Prostate gland (tissue), 2 donors: ENCODE data around the gene ADPRH. TPM values are rescaled to one million over a fixed set of nuclear protein-coding genes. Genes with fewer than 3 reads are reported as not detected.
"Not testable (repeated sequence)": the region's sequence is repeated elsewhere in the genome, so short reads cannot be mapped to it uniquely, and the experiment has no call there.

Experiments
- DNase-seq: peaks from one replicate; pipeline ENCODE4 v3.0.0-alpha.2; 2019; ENCODE audit warnings: low spot score
- H3K27ac ChIP-seq, 2 donors: fragments of 200-600 bp; sonication (generic); 2 replicates each; pipeline ENCODE4 v1.5.1; 2017 to 2019
- H3K27me3 ChIP-seq: fragments of 200-600 bp; sonication (generic); replicated peaks from 2 replicates; pipeline ENCODE4 v1.5.1; 2019; ENCODE audit not compliant: insufficient read depth
- H3K36me3 ChIP-seq, 2 donors: fragments of 200-600 bp; sonication (generic); 1 replicate in 1 of 2; 2 replicates in 1 of 2; pipeline versions ENCODE4 v1.5.1 to v1.8.1; 2017 to 2019
- H3K4me1 ChIP-seq: fragments of 200-600 bp; sonication (generic); replicated peaks from 2 replicates; pipeline ENCODE4 v1.5.1; 2019
- H3K4me3 ChIP-seq, 2 donors: fragments of 200-600 bp; sonication (generic); 2 replicates each; pipeline ENCODE4 v1.5.1; 2017 to 2019
- H3K9me3 ChIP-seq: fragments of 200-600 bp; sonication (generic); 2 replicates; pipeline ENCODE4 v1.5.1; 2017
- POLR2A ChIP-seq: fragments of 450-650 bp; IDR thresholded peaks from one replicate; pipeline ENCODE4 v1.6.1; 2016; ENCODE audit warnings: antibody characterized with exemption, mild to moderate bottlenecking
- POLR2AphosphoS5 ChIP-seq: sonication (generic); formaldehyde crosslinking; IDR thresholded peaks from one replicate; pipeline ENCODE4 v1.6.1; 2017; ENCODE audit warnings: antibody characterized with exemption
- WGBS: methylation state at CpG from one replicate; pipeline ENCODE4 v1.1.5; 2018; 5-methylcytosine and 5-hydroxymethylcytosine counted together
- intact Hi-C: fragments of 100-400 bp; cut with DNase I; formaldehyde crosslinking; loops from one replicate; pipeline ENCODE4 v1.14.2; 2022
- total RNA-seq, 2 donors: library from RNA; depleted of rRNA; stranded (reverse); fragments of >200 nt; gene quantifications; one replicate each; pipeline ENCODE4 v1.1.0, GENCODE V29; 2016
- TF ChIP-seq, protein P1 (sequence below), 4 experiments: fragments of 200-600 bp in 2 of 4; fragments of 450-650 bp in 2 of 4; sonication (generic) in 2 of 4; IDR thresholded peaks; 1 replicate in 3 of 4; 2 replicates in 1 of 4; pipeline ENCODE4 v1.5.1; 2016 to 2019; ENCODE audit warnings: antibody characterized with exemption in 4 of 4, mild to moderate bottlenecking in 2 of 4, moderate library complexity in 2 of 4

The ADPRH gene
- total RNA-seq, 2 donors from 2014 or later, result 8.2 to 14.8 TPM

DNA sequence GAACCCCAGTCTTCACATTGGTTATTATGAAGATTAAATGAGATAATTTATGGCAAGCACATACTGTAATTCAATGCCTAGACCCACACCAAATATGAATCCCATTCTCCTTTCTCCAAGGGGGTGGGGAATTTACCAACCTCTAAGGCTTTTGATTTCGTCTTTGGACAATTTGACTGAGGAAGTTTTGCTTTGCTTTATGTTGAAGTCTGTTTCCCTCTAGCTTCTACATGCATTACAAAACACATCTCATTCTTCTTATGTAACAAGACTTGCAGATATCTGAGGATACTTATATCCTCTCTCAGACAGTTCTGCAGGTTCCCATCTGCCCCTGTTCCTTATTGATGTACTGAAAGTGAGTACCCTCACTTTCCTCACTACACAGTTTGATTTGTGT, 32.1 kb upstream of the ADPRH start:
- H3K27ac ChIP-seq, result no peak overlapping the region
- 93% methylated on average over 1 of the region's 1 CpG for WGBS
- no peak for DNase-seq
- H3K27me3 ChIP-seq, result no peaks in the 10 kb centered on the region
- no peaks in the 10 kb centered on the region for H3K36me3 ChIP-seq
- H3K4me1 ChIP-seq, result no peaks in the 10 kb centered on the region
- H3K9me3 ChIP-seq, result no peaks in the 10 kb centered on the region
- H3K4me3 ChIP-seq, result no peak overlapping the region
- intact Hi-C loops, result no loop called here
- TF ChIP-seq, protein P1, sequence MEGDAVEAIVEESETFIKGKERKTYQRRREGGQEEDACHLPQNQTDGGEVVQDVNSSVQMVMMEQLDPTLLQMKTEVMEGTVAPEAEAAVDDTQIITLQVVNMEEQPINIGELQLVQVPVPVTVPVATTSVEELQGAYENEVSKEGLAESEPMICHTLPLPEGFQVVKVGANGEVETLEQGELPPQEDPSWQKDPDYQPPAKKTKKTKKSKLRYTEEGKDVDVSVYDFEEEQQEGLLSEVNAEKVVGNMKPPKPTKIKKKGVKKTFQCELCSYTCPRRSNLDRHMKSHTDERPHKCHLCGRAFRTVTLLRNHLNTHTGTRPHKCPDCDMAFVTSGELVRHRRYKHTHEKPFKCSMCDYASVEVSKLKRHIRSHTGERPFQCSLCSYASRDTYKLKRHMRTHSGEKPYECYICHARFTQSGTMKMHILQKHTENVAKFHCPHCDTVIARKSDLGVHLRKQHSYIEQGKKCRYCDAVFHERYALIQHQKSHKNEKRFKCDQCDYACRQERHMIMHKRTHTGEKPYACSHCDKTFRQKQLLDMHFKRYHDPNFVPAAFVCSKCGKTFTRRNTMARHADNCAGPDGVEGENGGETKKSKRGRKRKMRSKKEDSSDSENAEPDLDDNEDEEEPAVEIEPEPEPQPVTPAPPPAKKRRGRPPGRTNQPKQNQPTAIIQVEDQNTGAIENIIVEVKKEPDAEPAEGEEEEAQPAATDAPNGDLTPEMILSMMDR (IDR thresholded peaks at IDR 0.05), result no peak
- TF ChIP-seq POLR2A (no peak), POLR2AphosphoS5 (no peak)

DNA sequence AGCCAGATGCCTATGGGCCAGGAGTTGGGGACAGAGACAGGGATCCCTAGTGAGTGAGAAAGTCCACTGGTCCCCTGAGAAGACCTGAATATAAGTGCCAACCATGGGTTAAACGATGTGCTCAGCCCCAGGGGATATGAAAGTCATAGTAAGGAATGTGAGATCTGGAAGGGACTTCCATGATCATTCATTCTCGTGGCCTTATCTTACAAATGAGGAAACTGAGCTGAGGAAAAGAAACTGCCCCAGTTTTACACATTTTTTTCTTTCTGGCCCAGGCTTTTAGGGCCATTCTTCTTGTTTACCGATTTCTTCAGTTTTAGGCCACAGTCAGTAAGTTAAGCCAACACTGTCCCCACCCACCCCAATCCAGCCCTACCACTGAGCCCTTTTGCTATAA, 31.0 kb upstream of the ADPRH start:
- intact Hi-C loops, result no loop called here
- no peaks in the 10 kb centered on the region for H3K9me3 ChIP-seq
- H3K27me3 ChIP-seq, result no peaks in the 10 kb centered on the region
- WGBS, result 72% methylated on average over 3 of the region's 3 CpGs
- no peak overlapping the region for H3K27ac ChIP-seq
- H3K4me1 ChIP-seq, result no peaks in the 10 kb centered on the region
- H3K36me3 ChIP-seq, result no peaks in the 10 kb centered on the region
- no peak for TF ChIP-seq POLR2AphosphoS5
- TF ChIP-seq POLR2A, result no peak
- TF ChIP-seq, protein P1 (IDR thresholded peaks at IDR 0.05), result no peak
- no peak overlapping the region for H3K4me3 ChIP-seq
- no peak for DNase-seq

DNA sequence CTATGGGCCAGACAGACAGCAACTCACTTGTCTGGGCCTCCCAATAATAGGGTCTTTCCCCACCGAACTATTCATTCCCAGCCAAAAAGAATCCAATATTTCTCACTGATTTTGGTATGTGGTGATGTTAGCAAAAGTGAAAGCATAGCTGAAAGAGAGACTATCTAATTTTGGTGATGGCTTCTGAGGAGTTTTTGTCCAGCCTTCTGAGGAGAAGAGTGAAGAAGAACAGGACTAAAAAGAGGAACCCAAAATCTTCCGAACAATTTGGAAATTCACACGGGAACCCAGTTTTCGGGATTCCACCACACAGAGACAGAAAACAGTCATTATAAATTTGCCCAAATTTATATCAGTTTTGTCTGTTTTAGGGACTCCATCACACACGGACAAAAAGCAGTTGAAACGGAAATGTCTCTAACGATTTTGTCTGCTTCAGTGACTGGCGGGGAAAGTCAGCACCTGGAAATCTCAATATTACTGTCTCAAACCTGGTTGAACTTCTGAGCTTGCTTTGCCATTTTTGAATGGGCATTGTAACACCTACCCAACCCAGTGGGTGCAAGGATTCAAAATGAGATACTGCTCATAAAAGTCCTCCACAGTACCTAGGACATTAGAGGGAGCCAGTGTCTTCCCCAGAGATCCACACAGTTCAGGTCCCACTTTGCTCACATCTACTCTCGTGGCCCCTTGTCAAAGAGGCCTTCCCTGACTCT, 28.9 kb upstream of the ADPRH start:
- H3K27me3 ChIP-seq, result no peaks in the 10 kb centered on the region
- no peaks in the 10 kb centered on the region for H3K9me3 ChIP-seq
- H3K4me3 ChIP-seq, result no peak overlapping the region
- H3K4me1 ChIP-seq, result no peaks in the 10 kb centered on the region
- H3K36me3 ChIP-seq, result no peaks in the 10 kb centered on the region
- no peak for TF ChIP-seq POLR2A
- TF ChIP-seq POLR2AphosphoS5, result no peak
- TF ChIP-seq, protein P1 (IDR thresholded peaks at IDR 0.05), result no peak
- intact Hi-C loops, result no loop called here
- no peak overlapping the region for H3K27ac ChIP-seq
- 94% methylated on average over 9 of the region's 9 CpGs for WGBS
- DNase-seq, result no peak

DNA sequence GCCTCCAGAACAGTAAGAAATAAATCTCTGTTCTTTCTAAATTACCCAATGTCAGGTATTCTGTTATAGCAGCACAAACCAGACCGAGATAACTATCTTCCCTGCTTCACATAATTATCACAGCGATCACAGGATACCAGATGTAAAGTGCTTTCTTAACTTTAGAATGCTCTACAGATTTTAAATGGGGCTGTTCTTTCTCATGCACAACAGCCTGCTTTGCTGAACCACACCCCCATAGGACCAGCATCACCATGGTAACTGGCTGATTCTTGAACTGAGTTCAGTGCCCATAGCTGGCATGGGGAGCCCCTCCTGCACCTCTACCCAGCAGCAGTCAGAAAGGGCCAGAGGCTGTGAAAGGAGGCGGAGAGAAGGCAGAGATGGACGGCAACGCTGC, 27.7 kb upstream of the ADPRH start:
- WGBS, result 85% methylated on average over 5 of the region's 5 CpGs

DNA sequence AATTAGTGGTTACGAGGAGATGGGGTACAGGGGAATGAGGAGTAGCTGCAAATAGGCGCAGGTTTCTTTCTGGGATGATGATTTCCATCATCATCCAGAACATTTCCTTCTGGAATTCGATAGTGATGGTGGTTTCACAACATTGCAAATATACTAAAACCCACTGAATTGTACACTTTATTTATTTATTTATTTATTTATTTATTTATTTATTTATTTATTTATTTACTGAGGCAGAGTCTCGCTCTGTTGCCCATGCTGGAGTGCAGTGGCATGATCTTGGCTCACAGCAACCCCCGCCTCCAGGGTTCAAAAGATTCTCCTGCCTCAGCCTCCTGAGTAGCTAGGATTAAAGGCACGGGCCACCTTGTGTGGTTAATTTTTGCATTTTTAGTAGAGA, 26.4 kb upstream of the ADPRH start:
- WGBS, result 96% methylated on average over 6 of the region's 6 CpGs
- H3K36me3 ChIP-seq, H3K9me3 ChIP-seq, H3K27ac ChIP-seq, DNase-seq, H3K27me3 ChIP-seq, H3K4me3 ChIP-seq, intact Hi-C loops, H3K4me1 ChIP-seq: not testable (repeated sequence)

More for the DNA sequence above, 27.7 kb upstream of the ADPRH start:
- no peaks in the 10 kb centered on the region for H3K36me3 ChIP-seq
- no peaks in the 10 kb centered on the region for H3K27me3 ChIP-seq
- H3K4me3 ChIP-seq, result no peak overlapping the region
- TF ChIP-seq, protein P1 (IDR thresholded peaks at IDR 0.05), result no peak
- TF ChIP-seq POLR2AphosphoS5, result no peak
- TF ChIP-seq POLR2A, result no peak
- H3K9me3 ChIP-seq, result no peaks in the 10 kb centered on the region
- H3K4me1 ChIP-seq, result no peaks in the 10 kb centered on the region
- DNase-seq, result no peak
- intact Hi-C loops, result no loop called here
- no peak overlapping the region for H3K27ac ChIP-seq
